CD4-positive, CD25-positive, alpha-beta regulatory T cell (primary cell): ENCODE measurements around the gene CABCOCO1. TPM values are rescaled to one million over a fixed set of nuclear protein-coding genes. Genes with fewer than 3 reads are reported as not detected.
"Not testable (repeated sequence)": the region's sequence is repeated elsewhere in the genome, so short reads cannot be mapped to it uniquely, and the experiment has no call there.

Experiments used
- ATAC-seq, 2 donors: fragments of 150-1000 bp; cut with Tn5 transposase; one replicate each; pipeline ENCODE4 v1.10.0; 2021; ENCODE audit warnings: low read depth in 2 of 2, moderate number of reproducible peaks in 2 of 2, moderate library complexity in 1 of 2
- DNase-seq, 3 donors: peaks; one replicate each; pipeline versions ENCODE4 v3.0.0 to v3.0.0-alpha.2; 2012 to 2022; ENCODE audit warnings: mixed read lengths in 1 of 3
- H3K27ac ChIP-seq: one replicate; pipeline ENCODE4 v1.7.0; 2013; ENCODE audit warnings: mild to moderate bottlenecking, low read length; ENCODE audit not compliant: insufficient read depth, poor library complexity, severe bottlenecking
- H3K27me3 ChIP-seq: one replicate; pipeline ENCODE4 v1.7.0; 2013; ENCODE audit warnings: low read length; ENCODE audit not compliant: control insufficient read depth, insufficient read depth
- H3K36me3 ChIP-seq: one replicate; pipeline ENCODE4 v1.7.0; 2013; ENCODE audit warnings: mild to moderate bottlenecking, low read length, moderate library complexity; ENCODE audit not compliant: control insufficient read depth, insufficient read depth
- H3K4me1 ChIP-seq: 2 replicates; pipeline ENCODE4 v1.7.0; 2013; ENCODE audit warnings: mild to moderate bottlenecking, low read length; ENCODE audit not compliant: insufficient read depth, control insufficient read depth, poor library complexity, severe bottlenecking
- H3K4me3 ChIP-seq: one replicate; pipeline ENCODE4 v1.7.0; 2013; ENCODE audit warnings: low read depth, mild to moderate bottlenecking, low read length, moderate library complexity
- H3K9me3 ChIP-seq, 2 experiments: 1 replicate in 1 of 2; 2 replicates in 1 of 2; pipeline ENCODE4 v1.7.0; 2013; ENCODE audit warnings: low read length in 2 of 2, mild to moderate bottlenecking in 1 of 2, moderate library complexity in 1 of 2; ENCODE audit not compliant: control insufficient read depth in 2 of 2
- H3K27ac Mint-ChIP-seq, 3 donors: one replicate each; pipeline ENCODE4 v1.8.0; 2020 to 2022; ENCODE audit warnings: mild to moderate bottlenecking in 3 of 3, mixed read lengths in 3 of 3, moderate library complexity in 2 of 3
- H3K27me3 Mint-ChIP-seq: one replicate; pipeline ENCODE4 v1.8.0; 2022; ENCODE audit warnings: mild to moderate bottlenecking, mixed read lengths
- H3K36me3 Mint-ChIP-seq: one replicate; pipeline ENCODE4 v1.8.0; 2020; ENCODE audit warnings: mixed read lengths
- H3K4me1 Mint-ChIP-seq, 4 donors: one replicate each; pipeline ENCODE4 v1.8.0; 2020 to 2022; ENCODE audit warnings: mixed read lengths in 4 of 4, mild to moderate bottlenecking in 1 of 4
- H3K4me3 Mint-ChIP-seq, 4 donors: one replicate each; pipeline ENCODE4 v1.8.0; 2020 to 2022; ENCODE audit warnings: mild to moderate bottlenecking in 4 of 4, mixed read lengths in 4 of 4, moderate library complexity in 3 of 4
- H3K9me3 Mint-ChIP-seq, 7 donors: one replicate each; pipeline ENCODE4 v1.8.0; 2020 to 2022; ENCODE audit warnings: mixed read lengths in 7 of 7, mild to moderate bottlenecking in 3 of 7, moderate library complexity in 2 of 7
- polyA plus RNA-seq, 4 donors: library from polyadenylated mRNA; unstranded; fragments of 300-500 nt; fragmentation: Illumina TruSeq; gene quantifications; one replicate each; pipeline ENCODE4 v1.2.3, GENCODE V29; 2021
- total RNA-seq: library from RNA; stranded (reverse); gene quantifications from one replicate; pipeline ENCODE4 v1.2.3, GENCODE V29; 2022

The CABCOCO1 gene
- total and polyA plus RNA-seq, 5 donors from 2014 or later = not detected

DNA sequence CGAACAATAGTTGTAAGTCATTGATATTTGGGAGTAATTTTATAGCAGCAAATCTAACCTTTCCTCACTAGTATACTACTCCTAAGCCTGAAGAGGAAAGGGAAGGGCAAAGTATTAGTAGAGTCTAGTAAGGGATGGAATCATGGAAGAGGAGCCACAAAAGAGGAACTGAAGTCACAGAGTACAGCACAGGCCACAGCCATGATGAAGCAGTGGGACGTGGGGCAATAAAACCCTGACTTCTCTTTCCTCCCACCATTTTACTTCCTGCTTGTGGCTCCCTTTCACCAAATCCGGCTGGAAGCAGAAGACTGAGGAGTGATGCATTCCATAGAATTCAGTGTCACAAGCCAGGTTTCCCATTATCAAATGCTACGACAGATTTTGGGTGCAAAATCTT is 58.7 kb downstream of the CABCOCO1 start:
- no peak for DNase-seq
- Mint-ChIP-seq H3K9me3 (peaks cover 0 to 5% (median 0%) of the 10 kb centered on the region in 7 donors), H3K27ac (no peak overlapping the region), H3K4me1 (no peaks in the 10 kb centered on the region), H3K4me3 (no peak overlapping the region), H3K27me3 (peaks cover 32% of the 10 kb centered on the region), H3K36me3 (no peaks in the 10 kb centered on the region)
- no peak overlapping the region for H3K4me3 ChIP-seq
- H3K4me1 ChIP-seq = no peaks in the 10 kb centered on the region
- peaks cover 7% of the 10 kb centered on the region for H3K27me3 ChIP-seq
- H3K36me3 ChIP-seq = no peaks in the 10 kb centered on the region
- H3K9me3 ChIP-seq = no peaks in the 10 kb centered on the region
- no peak for ATAC-seq
- H3K27ac ChIP-seq = no peak overlapping the region

DNA sequence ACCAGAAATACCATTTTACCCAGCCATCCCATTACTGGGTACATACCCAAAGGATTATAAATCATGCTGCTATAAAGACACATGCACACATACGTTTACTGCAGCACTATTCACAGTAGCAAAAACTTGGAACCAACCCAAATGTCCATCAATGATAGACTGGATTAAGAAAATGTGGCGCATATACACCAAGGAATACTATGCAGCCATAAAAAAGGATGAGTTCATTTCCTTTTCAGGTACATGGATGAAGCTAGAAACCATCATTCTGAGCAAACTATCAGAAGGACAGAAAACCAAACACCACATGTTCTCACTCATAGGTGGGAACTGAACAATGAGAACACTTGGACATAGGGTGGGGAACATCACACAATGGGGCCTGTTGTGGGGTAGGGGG is 62.5 kb downstream of the CABCOCO1 start:
- H3K36me3 Mint-ChIP-seq, H3K4me3 Mint-ChIP-seq, H3K4me1 Mint-ChIP-seq, H3K27ac Mint-ChIP-seq, H3K27ac ChIP-seq, H3K9me3 ChIP-seq, H3K9me3 Mint-ChIP-seq, DNase-seq, H3K4me1 ChIP-seq, H3K36me3 ChIP-seq, ATAC-seq, H3K4me3 ChIP-seq: not testable (repeated sequence)
- H3K27me3 Mint-ChIP-seq = peaks cover 49% of the 10 kb centered on the region
- H3K27me3 ChIP-seq = peaks cover 21% of the 10 kb centered on the region

GRCh38 chr10:61729596-61729995 is 66.9 kb downstream of the CABCOCO1 start:
- no peaks in the 10 kb centered on the region for H3K9me3 ChIP-seq
- no peaks in the 10 kb centered on the region for H3K4me1 Mint-ChIP-seq
- H3K27ac Mint-ChIP-seq = no peak overlapping the region
- no peak overlapping the region for H3K4me3 ChIP-seq
- no peaks in the 10 kb centered on the region for H3K36me3 Mint-ChIP-seq
- H3K4me3 Mint-ChIP-seq = no peak overlapping the region
- no peak overlapping the region for H3K27ac ChIP-seq
- no peaks in the 10 kb centered on the region for H3K36me3 ChIP-seq
- no peaks in the 10 kb centered on the region for H3K4me1 ChIP-seq
- H3K27me3 Mint-ChIP-seq = peaks cover 59% of the 10 kb centered on the region
- peaks cover 0 to 7% (median 0%) of the 10 kb centered on the region in 7 donors for H3K9me3 Mint-ChIP-seq
- no peak for DNase-seq
- peaks cover 34% of the 10 kb centered on the region for H3K27me3 ChIP-seq
- no peak for ATAC-seq

DNA sequence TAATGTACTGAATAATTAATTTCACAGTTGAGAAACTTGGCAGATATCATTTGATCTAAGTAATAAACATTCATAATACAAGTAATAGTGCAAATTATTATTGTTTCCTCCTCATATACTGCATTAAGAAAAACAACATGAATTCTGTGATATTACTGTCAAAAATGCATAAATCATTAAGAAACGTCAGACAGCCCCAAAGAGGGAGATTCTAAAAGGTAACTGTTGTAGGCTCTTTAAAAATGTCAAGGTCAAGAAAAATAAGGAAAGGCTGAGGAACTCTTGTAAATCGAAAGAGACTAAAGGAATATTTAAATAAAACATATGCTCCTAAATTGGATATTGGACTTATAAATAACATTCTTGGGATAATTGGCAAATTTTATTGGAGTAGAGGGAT is 67.9 kb downstream of the CABCOCO1 start:
- no peak overlapping the region for H3K27ac ChIP-seq
- peaks cover 65% of the 10 kb centered on the region for H3K27me3 Mint-ChIP-seq
- H3K36me3 Mint-ChIP-seq = no peaks in the 10 kb centered on the region
- DNase-seq = no peak
- no peaks in the 10 kb centered on the region for H3K4me1 ChIP-seq
- H3K27me3 ChIP-seq = peaks cover 38% of the 10 kb centered on the region
- no peak overlapping the region for H3K27ac Mint-ChIP-seq
- no peak for ATAC-seq
- no peaks in the 10 kb centered on the region for H3K4me1 Mint-ChIP-seq
- peaks cover 0 to 7% (median 0%) of the 10 kb centered on the region in 7 donors for H3K9me3 Mint-ChIP-seq
- H3K4me3 Mint-ChIP-seq = no peak overlapping the region
- no peaks in the 10 kb centered on the region for H3K9me3 ChIP-seq
- no peak overlapping the region for H3K4me3 ChIP-seq
- no peaks in the 10 kb centered on the region for H3K36me3 ChIP-seq

GRCh38 chr10:61731638-61732037 is 68.9 kb downstream of the CABCOCO1 start:
- ATAC-seq (no peak), DNase-seq (no peak)
- H3K27ac ChIP-seq = no peak overlapping the region
- H3K9me3 ChIP-seq = no peaks in the 10 kb centered on the region
- Mint-ChIP-seq H3K9me3 (peaks cover 0 to 10% (median 0%) of the 10 kb centered on the region in 7 donors), H3K4me3 (no peak overlapping the region), H3K36me3 (no peaks in the 10 kb centered on the region), H3K27ac (no peak overlapping the region), H3K4me1 (no peaks in the 10 kb centered on the region), H3K27me3 (peaks cover 73% of the 10 kb centered on the region)
- H3K36me3 ChIP-seq = no peaks in the 10 kb centered on the region
- H3K4me3 ChIP-seq = no peak overlapping the region
- peaks cover 38% of the 10 kb centered on the region for H3K27me3 ChIP-seq
- no peaks in the 10 kb centered on the region for H3K4me1 ChIP-seq

DNA sequence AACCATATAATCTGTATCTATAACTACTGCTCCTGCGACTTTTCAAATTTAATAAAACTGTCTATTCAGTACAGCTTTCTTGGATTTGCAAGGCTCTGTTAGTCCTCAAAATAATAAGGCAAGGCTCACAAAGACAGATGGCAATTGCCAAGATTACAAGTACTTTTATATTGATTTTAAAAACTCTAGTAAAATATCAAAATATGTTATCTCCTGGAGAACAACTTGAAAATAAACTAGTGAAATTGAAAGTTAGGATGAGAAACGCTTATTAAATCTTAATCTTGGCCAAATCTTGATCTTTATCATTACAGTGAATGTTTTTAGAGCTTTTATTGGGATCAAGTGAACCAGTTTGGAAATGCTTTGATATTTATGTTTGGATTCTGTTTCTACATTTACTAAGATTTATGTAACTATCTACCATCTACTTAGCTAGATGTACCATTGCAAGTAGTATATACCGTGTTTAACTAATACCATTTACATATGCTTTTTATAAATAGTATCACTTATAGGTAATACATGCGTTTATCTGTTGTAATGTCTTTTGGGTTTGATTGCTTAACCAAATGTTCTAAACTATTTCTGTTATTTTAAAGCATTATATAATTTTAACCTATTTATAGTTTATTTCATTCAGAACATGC is 70.0 kb downstream of the CABCOCO1 start:
- Histone ChIP-seq H3K36me3 (no peaks in the 10 kb centered on the region), H3K27ac (no peak overlapping the region), H3K4me1 (no peaks in the 10 kb centered on the region), H3K9me3 (no peaks in the 10 kb centered on the region), H3K27me3 (peaks cover 40% of the 10 kb centered on the region), H3K4me3 (no peak overlapping the region)
- Mint-ChIP-seq H3K27ac (no peak overlapping the region), H3K4me1 (no peaks in the 10 kb centered on the region), H3K9me3 (peaks cover 0 to 14% (median 0%) of the 10 kb centered on the region in 7 donors), H3K4me3 (no peak overlapping the region), H3K36me3 (no peaks in the 10 kb centered on the region), H3K27me3 (peaks cover 75% of the 10 kb centered on the region)
- DNase-seq = no peak
- ATAC-seq = no peak

DNA sequence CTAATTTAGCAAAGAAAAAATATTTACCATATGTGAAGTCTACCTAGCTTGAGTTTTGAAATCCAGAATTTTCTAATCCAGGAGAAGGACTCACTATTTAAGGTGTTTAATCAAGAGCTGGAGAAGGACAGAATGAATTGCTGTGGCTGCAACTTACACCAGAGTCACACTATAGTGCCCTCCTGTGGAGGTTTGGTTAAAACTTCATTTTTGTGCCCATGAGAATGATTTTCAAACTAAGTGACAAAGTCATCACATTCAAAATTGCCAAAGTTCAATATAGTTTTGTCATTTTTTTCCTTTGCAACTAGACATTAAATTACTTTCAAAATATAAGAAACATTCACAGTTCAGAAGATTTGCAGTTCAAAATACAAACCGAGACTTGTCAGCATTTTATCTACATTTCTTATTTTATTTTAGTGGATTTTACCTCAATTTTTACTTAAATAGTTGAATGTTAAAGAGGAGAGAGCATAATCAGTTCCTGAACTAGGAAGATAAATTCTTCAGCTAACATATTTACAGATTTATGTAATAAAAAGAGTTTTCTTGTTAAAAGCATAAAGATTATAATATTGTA is 70.7 kb downstream of the CABCOCO1 start:
- H3K9me3 Mint-ChIP-seq = peaks cover 0 to 11% (median 0%) of the 10 kb centered on the region in 7 donors
- H3K4me1 ChIP-seq = no peaks in the 10 kb centered on the region
- ATAC-seq (no peak), DNase-seq (peak in 2 of 3 donors; percentile 5 to 53)
- H3K27me3 ChIP-seq = peaks cover 40% of the 10 kb centered on the region
- no peak overlapping the region for H3K4me3 ChIP-seq
- H3K9me3 ChIP-seq = no peaks in the 10 kb centered on the region
- no peaks in the 10 kb centered on the region for H3K4me1 Mint-ChIP-seq
- H3K27ac Mint-ChIP-seq = no peak overlapping the region
- no peak overlapping the region for H3K4me3 Mint-ChIP-seq
- H3K27ac ChIP-seq = no peak overlapping the region
- H3K36me3 Mint-ChIP-seq = no peaks in the 10 kb centered on the region
- no peaks in the 10 kb centered on the region for H3K36me3 ChIP-seq
- peaks cover 70% of the 10 kb centered on the region for H3K27me3 Mint-ChIP-seq

DNA sequence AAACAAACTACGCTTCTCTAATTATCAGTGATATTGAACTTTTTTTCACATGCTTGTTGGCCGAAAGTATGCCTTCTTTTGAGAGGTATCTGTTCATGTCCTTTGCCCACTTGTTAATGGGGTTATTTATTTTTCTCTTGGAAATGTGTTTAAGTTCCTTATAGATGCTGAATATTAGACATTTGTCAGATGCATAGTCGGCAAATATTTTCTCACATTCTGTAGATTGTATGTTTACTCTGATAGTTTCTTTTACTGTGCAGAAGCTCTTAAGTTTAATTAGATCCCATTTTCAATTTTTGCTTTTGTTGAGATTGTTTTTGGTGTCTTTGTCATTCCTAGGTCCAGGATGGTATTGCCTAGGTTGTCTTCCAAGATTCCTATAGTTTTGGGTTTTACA is 73.2 kb downstream of the CABCOCO1 start:
- no peak for ATAC-seq
- H3K4me3 Mint-ChIP-seq = no peak overlapping the region
- Histone ChIP-seq H3K4me1 (no peaks in the 10 kb centered on the region), H3K4me3 (no peak overlapping the region), H3K27ac (no peak overlapping the region), H3K27me3 (peaks cover 30% of the 10 kb centered on the region), H3K9me3 (no peaks in the 10 kb centered on the region), H3K36me3 (no peaks in the 10 kb centered on the region)
- H3K36me3 Mint-ChIP-seq = no peaks in the 10 kb centered on the region
- no peak for DNase-seq
- H3K27me3 Mint-ChIP-seq = peaks cover 61% of the 10 kb centered on the region
- peaks cover 0 to 6% (median 0%) of the 10 kb centered on the region in 7 donors for H3K9me3 Mint-ChIP-seq
- no peaks in the 10 kb centered on the region for H3K4me1 Mint-ChIP-seq
- no peak overlapping the region for H3K27ac Mint-ChIP-seq
